Measurements from ENCODE around the gene HIF3A.

GRCh38 chr19:46347572-46347883 lies 50.7 kb downstream of the HIF3A start:
- TF ChIP-seq EZH2 (IDR thresholded peaks at IDR 0.05; ENCODE audit: borderline replicate concordance, low read depth, low read length, severe bottlenecking) = no peak
- TF ChIP-seq CTCF (IDR thresholded peaks at IDR 0.05; ENCODE audit: borderline replicate concordance, extremely low read depth, low read length, poor library complexity, severe bottlenecking) = no peak

Data from DND-41 (cell line).